Mononuclear cell (primary cell): ENCODE data around the gene RLN2. TPM values are rescaled to one million over a fixed set of nuclear protein-coding genes. Genes with fewer than 3 reads are reported as not detected.

ENCODE experiments used
- H3K27me3 ChIP-seq: 2 replicates; pipeline ENCODE4 v1.6.0; 2011; ENCODE audit warnings: low read length, control low read depth; ENCODE audit not compliant: insufficient read depth
- H3K4me1 ChIP-seq: 2 replicates; pipeline ENCODE4 v1.5.1; 2011; ENCODE audit warnings: mild to moderate bottlenecking, low read length, control low read depth; ENCODE audit not compliant: insufficient read depth
- H3K4me3 ChIP-seq: 2 replicates; pipeline ENCODE4 v1.5.1; 2011; ENCODE audit warnings: mild to moderate bottlenecking, low read length, moderate library complexity
- H3K9me3 ChIP-seq: 2 replicates; pipeline ENCODE4 v1.5.1; 2011; ENCODE audit warnings: low read depth, mild to moderate bottlenecking, control low read depth, low read length
- total RNA-seq: library from RNA; depleted of rRNA; stranded (reverse); fragments of >200 nt; gene quantifications from one replicate; pipeline ENCODE4 v1.2.3, GENCODE V29; 2012

The RLN2 gene
- total RNA-seq, 1 donor, result 0.31 TPM

GRCh38 chr9:5301544-5301943, 3.0 kb downstream of the RLN2 start:
- H3K4me1 ChIP-seq, result peaks cover 7% of the 10 kb centered on the region

GRCh38 chr9:5292141-5292540, 12.4 kb downstream of the RLN2 start:
- Histone ChIP-seq H3K4me3 (no peak overlapping the region), H3K4me1 (no peaks in the 10 kb centered on the region)

More at GRCh38 chr9:5301544-5301943, 3.0 kb downstream of the RLN2 start:
- Histone ChIP-seq H3K27me3 (no peaks in the 10 kb centered on the region), H3K9me3 (no peaks in the 10 kb centered on the region), H3K4me3 (no peak overlapping the region)

GRCh38 chr9:5288591-5288990, 15.9 kb downstream of the RLN2 start:
- H3K9me3 ChIP-seq, result no peaks in the 10 kb centered on the region
- H3K4me3 ChIP-seq, result no peak overlapping the region
- H3K4me1 ChIP-seq, result no peaks in the 10 kb centered on the region
- no peaks in the 10 kb centered on the region for H3K27me3 ChIP-seq

More at GRCh38 chr9:5292141-5292540, 12.4 kb downstream of the RLN2 start:
- no peaks in the 10 kb centered on the region for H3K27me3 ChIP-seq
- H3K9me3 ChIP-seq, result no peaks in the 10 kb centered on the region

- no peak overlapping the region for H3K4me3 ChIP-seq
- H3K4me1 ChIP-seq, result no peaks in the 10 kb centered on the region
- no peaks in the 10 kb centered on the region for H3K9me3 ChIP-seq
- no peaks in the 10 kb centered on the region for H3K27me3 ChIP-seq
These were observed 18.3 kb downstream of the RLN2 start for GRCh38 chr9:5286262-5286661.

- H3K4me3 ChIP-seq, result no peak overlapping the region
- H3K27me3 ChIP-seq, result no peaks in the 10 kb centered on the region
- no peaks in the 10 kb centered on the region for H3K4me1 ChIP-seq
- no peaks in the 10 kb centered on the region for H3K9me3 ChIP-seq
These were observed 26.0 kb downstream of the RLN2 start for GRCh38 chr9:5278486-5278885.

GRCh38 chr9:5274770-5275169, 29.7 kb downstream of the RLN2 start:
- H3K4me3 ChIP-seq, result no peak overlapping the region
- H3K4me1 ChIP-seq, result no peaks in the 10 kb centered on the region
- H3K27me3 ChIP-seq, result no peaks in the 10 kb centered on the region
- H3K9me3 ChIP-seq, result no peaks in the 10 kb centered on the region

- Histone ChIP-seq H3K9me3 (no peaks in the 10 kb centered on the region), H3K4me3 (no peak overlapping the region), H3K27me3 (no peaks in the 10 kb centered on the region), H3K4me1 (no peaks in the 10 kb centered on the region)
These were observed 35.2 kb downstream of the RLN2 start for GRCh38 chr9:5269249-5269715.

- Histone ChIP-seq H3K4me3 (no peak overlapping the region), H3K4me1 (no peaks in the 10 kb centered on the region), H3K27me3 (no peaks in the 10 kb centered on the region), H3K9me3 (no peaks in the 10 kb centered on the region)
These were observed 38.6 kb downstream of the RLN2 start for GRCh38 chr9:5265939-5266338.

GRCh38 chr9:5264219-5264595, 40.3 kb downstream of the RLN2 start:
- Histone ChIP-seq H3K4me3 (no peak overlapping the region), H3K27me3 (no peaks in the 10 kb centered on the region), H3K4me1 (no peaks in the 10 kb centered on the region), H3K9me3 (no peaks in the 10 kb centered on the region)

GRCh38 chr9:5263351-5264218, 40.9 kb downstream of the RLN2 start:
- Histone ChIP-seq H3K9me3 (no peaks in the 10 kb centered on the region), H3K4me1 (no peaks in the 10 kb centered on the region), H3K4me3 (no peak overlapping the region)

More at GRCh38 chr9:5263351-5264218, 40.9 kb downstream of the RLN2 start:
- no peaks in the 10 kb centered on the region for H3K27me3 ChIP-seq

Other genes starting within 250 kb of the RLN2 start
- not detected for gene INSL6, start 119.1 kb downstream of the RLN2 start, total RNA-seq
- gene INSL4, start 73.3 kb downstream of the RLN2 start, total RNA-seq, result not detected
- gene RLN1, start 35.2 kb upstream of the RLN2 start, total RNA-seq, result 0.31 TPM
- 12.6 TPM for gene PLGRKT, start 133.2 kb upstream of the RLN2 start, total RNA-seq
- gene CD274, start 145.8 kb upstream of the RLN2 start, total RNA-seq, result 6.2 TPM
- gene PDCD1LG2, start 205.8 kb upstream of the RLN2 start, total RNA-seq, result not detected